Measurements from ENCODE around the gene IYD.

IYD gene

GRCh38 chr6:150334790-150335783, 33.7 kb upstream of the IYD start:
- peak; percentile 63 for DNase-seq (ENCODE audit: low read depth)
- TF ChIP-seq, protein P1, sequence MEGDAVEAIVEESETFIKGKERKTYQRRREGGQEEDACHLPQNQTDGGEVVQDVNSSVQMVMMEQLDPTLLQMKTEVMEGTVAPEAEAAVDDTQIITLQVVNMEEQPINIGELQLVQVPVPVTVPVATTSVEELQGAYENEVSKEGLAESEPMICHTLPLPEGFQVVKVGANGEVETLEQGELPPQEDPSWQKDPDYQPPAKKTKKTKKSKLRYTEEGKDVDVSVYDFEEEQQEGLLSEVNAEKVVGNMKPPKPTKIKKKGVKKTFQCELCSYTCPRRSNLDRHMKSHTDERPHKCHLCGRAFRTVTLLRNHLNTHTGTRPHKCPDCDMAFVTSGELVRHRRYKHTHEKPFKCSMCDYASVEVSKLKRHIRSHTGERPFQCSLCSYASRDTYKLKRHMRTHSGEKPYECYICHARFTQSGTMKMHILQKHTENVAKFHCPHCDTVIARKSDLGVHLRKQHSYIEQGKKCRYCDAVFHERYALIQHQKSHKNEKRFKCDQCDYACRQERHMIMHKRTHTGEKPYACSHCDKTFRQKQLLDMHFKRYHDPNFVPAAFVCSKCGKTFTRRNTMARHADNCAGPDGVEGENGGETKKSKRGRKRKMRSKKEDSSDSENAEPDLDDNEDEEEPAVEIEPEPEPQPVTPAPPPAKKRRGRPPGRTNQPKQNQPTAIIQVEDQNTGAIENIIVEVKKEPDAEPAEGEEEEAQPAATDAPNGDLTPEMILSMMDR (IDR thresholded peaks at IDR 0.05; ENCODE audit: control insufficient read depth, insufficient read depth, low read depth, low read length, missing control alignments): peak; percentile 80
- H3K4me3 ChIP-seq (ENCODE audit: control insufficient read depth, low read depth, low read length): no peak overlapping the region

- DNase-seq (ENCODE audit: low read depth): no peak
- TF ChIP-seq, protein P1 (IDR thresholded peaks at IDR 0.05; ENCODE audit: control insufficient read depth, insufficient read depth, low read depth, low read length, missing control alignments): no peak
- no peak overlapping the region for H3K4me3 ChIP-seq (ENCODE audit: control insufficient read depth, low read depth, low read length)
Observed at GRCh38 chr6:150336299-150336698, 32.5 kb upstream of the IYD start.

DNA sequence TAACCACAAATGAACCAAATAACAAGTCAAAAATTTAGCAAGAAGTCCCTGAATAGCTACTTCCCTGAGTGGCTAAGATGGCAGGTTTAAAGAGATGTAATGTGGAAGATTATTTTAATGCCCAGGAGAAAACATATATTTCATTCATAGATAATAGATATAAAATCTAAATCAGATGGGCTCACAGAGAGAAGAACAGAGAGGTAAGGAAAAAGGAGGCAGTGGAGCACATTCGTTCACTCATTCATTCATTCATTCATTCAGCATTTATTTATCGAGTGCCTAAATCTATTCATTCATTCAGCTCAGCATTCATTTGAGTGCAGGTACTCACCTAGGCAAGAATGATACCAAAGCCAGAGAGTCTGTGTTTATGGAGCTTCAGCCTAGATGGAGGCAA, 32.1 kb upstream of the IYD start:
- TF ChIP-seq, protein P1 (IDR thresholded peaks at IDR 0.05; ENCODE audit: control insufficient read depth, insufficient read depth, low read depth, low read length, missing control alignments): no peak
- H3K4me3 ChIP-seq (ENCODE audit: control insufficient read depth, low read depth, low read length): no peak overlapping the region
- no peak for DNase-seq (ENCODE audit: low read depth)

DNA sequence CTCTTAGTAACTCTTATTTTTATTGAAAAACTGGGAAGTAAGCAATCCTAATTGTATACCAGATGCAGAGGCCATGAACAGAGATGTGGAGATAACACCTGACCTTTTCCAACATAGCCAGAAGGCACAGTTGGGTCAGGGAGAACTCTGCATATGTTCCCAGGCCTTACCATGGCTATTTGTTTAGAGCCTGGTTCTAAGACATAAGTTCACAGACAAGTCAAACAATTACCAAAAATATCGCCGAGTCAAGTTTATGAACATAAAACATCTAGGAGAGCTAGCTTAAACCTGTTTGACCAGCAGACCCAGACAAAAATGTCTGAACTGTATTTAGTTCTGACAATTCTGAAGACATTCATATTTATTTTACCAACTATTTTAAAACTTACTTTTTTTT, 26.7 kb upstream of the IYD start:
- no peak overlapping the region for H3K4me3 ChIP-seq (ENCODE audit: control insufficient read depth, low read depth, low read length)
- TF ChIP-seq, protein P1 (IDR thresholded peaks at IDR 0.05; ENCODE audit: control insufficient read depth, insufficient read depth, low read depth, low read length, missing control alignments): no peak
- no peak for DNase-seq (ENCODE audit: low read depth)

DNA sequence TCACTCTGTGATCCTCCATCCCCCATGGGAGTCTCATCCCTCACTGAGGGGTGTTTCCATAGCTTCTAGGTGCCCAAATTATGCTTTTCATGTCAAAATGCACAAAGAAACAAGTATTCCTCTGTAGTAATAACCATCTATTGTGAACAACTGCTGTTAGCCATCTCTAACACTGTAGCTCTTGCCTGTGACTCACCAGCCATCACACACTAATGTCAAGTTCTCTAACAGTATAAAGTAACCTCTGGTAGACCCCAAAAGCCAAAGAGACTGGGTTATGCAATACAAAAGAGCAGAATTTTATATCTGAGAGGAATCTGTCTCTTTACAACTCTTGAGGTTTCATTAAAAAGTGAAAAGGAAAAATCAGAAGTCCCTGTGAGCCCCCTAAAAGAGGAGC, 25.4 kb upstream of the IYD start:
- TF ChIP-seq, protein P1 (IDR thresholded peaks at IDR 0.05; ENCODE audit: control insufficient read depth, insufficient read depth, low read depth, low read length, missing control alignments): no peak
- no peak for DNase-seq (ENCODE audit: low read depth)
- H3K4me3 ChIP-seq (ENCODE audit: control insufficient read depth, low read depth, low read length): no peak overlapping the region

- DNase-seq (ENCODE audit: low read depth): no peak
- no peak overlapping the region for H3K4me3 ChIP-seq (ENCODE audit: control insufficient read depth, low read depth, low read length)
- TF ChIP-seq, protein P1 (IDR thresholded peaks at IDR 0.05; ENCODE audit: control insufficient read depth, insufficient read depth, low read depth, low read length, missing control alignments): no peak
Observed at GRCh38 chr6:150345781-150346180, 23.0 kb upstream of the IYD start.
